ENCODE measurements around the gene OMA1.

The OMA1 gene

GRCh38 chr1:58459911-58460310 lies 86.6 kb downstream of the OMA1 start:
- DNase-seq (ENCODE audit: low read depth in 2 of 2) = no peak

GRCh38 chr1:58457023-58457635 lies 89.4 kb downstream of the OMA1 start:
- no peak for DNase-seq (ENCODE audit: low read depth in 2 of 2)

- no peak for DNase-seq (ENCODE audit: low read depth in 2 of 2)
Observed at GRCh38 chr1:58456470-58456869, 90.1 kb downstream of the OMA1 start.

- no peak for DNase-seq (ENCODE audit: low read depth in 2 of 2)
Observed at GRCh38 chr1:58454807-58455206, 91.7 kb downstream of the OMA1 start.

- no peak for DNase-seq (ENCODE audit: low read depth in 2 of 2)
Observed at GRCh38 chr1:58454385-58454784, 92.1 kb downstream of the OMA1 start.

GRCh38 chr1:58451560-58452191 lies 94.8 kb downstream of the OMA1 start:
- DNase-seq (ENCODE audit: low read depth in 2 of 2) = no peak

GRCh38 chr1:58447886-58448285 lies 98.6 kb downstream of the OMA1 start:
- no peak for DNase-seq (ENCODE audit: low read depth in 2 of 2)

- no peak for DNase-seq (ENCODE audit: low read depth in 2 of 2)
Observed at GRCh38 chr1:58447042-58447441, 99.5 kb downstream of the OMA1 start.

GRCh38 chr1:58446368-58446767 lies 100.2 kb downstream of the OMA1 start:
- DNase-seq (ENCODE audit: low read depth in 2 of 2) = no peak

GRCh38 chr1:58443986-58444868 lies 102.3 kb downstream of the OMA1 start:
- no peak for DNase-seq (ENCODE audit: low read depth in 2 of 2)

- no peak for DNase-seq (ENCODE audit: low read depth in 2 of 2)
Observed at GRCh38 chr1:58442114-58442513, 104.4 kb downstream of the OMA1 start.

GRCh38 chr1:58441699-58442098 lies 104.8 kb downstream of the OMA1 start:
- DNase-seq (ENCODE audit: low read depth in 2 of 2) = no peak

GRCh38 chr1:58440696-58441095 lies 105.8 kb downstream of the OMA1 start:
- DNase-seq (ENCODE audit: low read depth in 2 of 2) = no peak

GRCh38 chr1:58439946-58440345 lies 106.6 kb downstream of the OMA1 start:
- no peak for DNase-seq (ENCODE audit: low read depth in 2 of 2)

- DNase-seq (ENCODE audit: low read depth in 2 of 2) = no peak
Observed at GRCh38 chr1:58438468-58438867, 108.1 kb downstream of the OMA1 start.

GRCh38 chr1:58437623-58438022 lies 108.9 kb downstream of the OMA1 start:
- no peak for DNase-seq (ENCODE audit: low read depth in 2 of 2)

GRCh38 chr1:58436615-58437297 lies 109.8 kb downstream of the OMA1 start:
- no peak for DNase-seq (ENCODE audit: low read depth in 2 of 2)

- DNase-seq (ENCODE audit: low read depth in 2 of 2) = no peak
Observed at GRCh38 chr1:58435376-58435775, 111.2 kb downstream of the OMA1 start.

GRCh38 chr1:58434607-58435006 lies 111.9 kb downstream of the OMA1 start:
- no peak for DNase-seq (ENCODE audit: low read depth in 2 of 2)

GRCh38 chr1:58434181-58434580 lies 112.3 kb downstream of the OMA1 start:
- no peak for DNase-seq (ENCODE audit: low read depth in 2 of 2)

- DNase-seq (ENCODE audit: low read depth in 2 of 2) = no peak
Observed at GRCh38 chr1:58432851-58433668, 113.5 kb downstream of the OMA1 start.
